ENCODE results near the gene ACTRT2.

- TF ChIP-seq, protein P1, sequence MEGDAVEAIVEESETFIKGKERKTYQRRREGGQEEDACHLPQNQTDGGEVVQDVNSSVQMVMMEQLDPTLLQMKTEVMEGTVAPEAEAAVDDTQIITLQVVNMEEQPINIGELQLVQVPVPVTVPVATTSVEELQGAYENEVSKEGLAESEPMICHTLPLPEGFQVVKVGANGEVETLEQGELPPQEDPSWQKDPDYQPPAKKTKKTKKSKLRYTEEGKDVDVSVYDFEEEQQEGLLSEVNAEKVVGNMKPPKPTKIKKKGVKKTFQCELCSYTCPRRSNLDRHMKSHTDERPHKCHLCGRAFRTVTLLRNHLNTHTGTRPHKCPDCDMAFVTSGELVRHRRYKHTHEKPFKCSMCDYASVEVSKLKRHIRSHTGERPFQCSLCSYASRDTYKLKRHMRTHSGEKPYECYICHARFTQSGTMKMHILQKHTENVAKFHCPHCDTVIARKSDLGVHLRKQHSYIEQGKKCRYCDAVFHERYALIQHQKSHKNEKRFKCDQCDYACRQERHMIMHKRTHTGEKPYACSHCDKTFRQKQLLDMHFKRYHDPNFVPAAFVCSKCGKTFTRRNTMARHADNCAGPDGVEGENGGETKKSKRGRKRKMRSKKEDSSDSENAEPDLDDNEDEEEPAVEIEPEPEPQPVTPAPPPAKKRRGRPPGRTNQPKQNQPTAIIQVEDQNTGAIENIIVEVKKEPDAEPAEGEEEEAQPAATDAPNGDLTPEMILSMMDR (conservative IDR thresholded peaks at IDR 0.05; ENCODE audit: low read depth, low read length) = no peak
- TF ChIP-seq EZH2 (IDR thresholded peaks at IDR 0.05; ENCODE audit: borderline replicate concordance, low read depth, low read length, poor library complexity, severe bottlenecking) = no peak
These were observed 13.7 kb downstream of the ACTRT2 start for GRCh38 chr1:3034728-3035562.
